HT1080 (cell line): ENCODE results near the gene IBA57. TPM values are rescaled to one million over a fixed set of nuclear protein-coding genes. Genes with fewer than 3 reads are reported as not detected.
"Not testable (repeated sequence)": the region's sequence is repeated elsewhere in the genome, so short reads cannot be mapped to it uniquely, and the experiment has no call there.

Source experiments
- DNase-seq: peaks from one replicate; pipeline ENCODE4 v3.0.0-alpha.2; 2015; ENCODE audit warnings: low read depth
- total RNA-seq: library from RNA; depleted of rRNA; stranded (reverse); fragments of >200 nt; shearing (Covaris generic); gene quantifications from 2 replicates; pipeline ENCODE4 v1.2.3, GENCODE V29; 2014

Gene IBA57
- total RNA-seq, 1 experiment from 2014 or later, result 6.1 TPM

DNA sequence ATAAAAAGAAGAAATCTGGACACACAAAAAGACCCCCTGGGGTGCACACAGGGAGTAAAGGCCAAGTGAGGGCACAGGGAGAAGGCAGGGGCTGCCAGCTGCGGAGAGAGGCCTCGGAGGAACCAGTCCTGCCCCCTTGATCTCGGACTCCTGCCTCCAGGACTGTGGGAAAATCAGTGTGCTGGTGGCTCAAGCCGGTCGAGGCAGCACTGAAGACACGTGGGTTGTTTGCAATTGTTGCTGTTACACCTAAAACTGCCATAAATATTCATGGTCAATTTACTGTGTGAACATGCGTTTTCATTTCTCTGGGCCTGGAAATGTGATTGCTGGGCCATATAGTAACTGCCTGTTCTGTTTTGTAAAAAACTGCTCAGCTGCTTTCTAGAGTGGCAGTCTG, 18.5 kb downstream of the IBA57 start:
- no peak for DNase-seq

DNA sequence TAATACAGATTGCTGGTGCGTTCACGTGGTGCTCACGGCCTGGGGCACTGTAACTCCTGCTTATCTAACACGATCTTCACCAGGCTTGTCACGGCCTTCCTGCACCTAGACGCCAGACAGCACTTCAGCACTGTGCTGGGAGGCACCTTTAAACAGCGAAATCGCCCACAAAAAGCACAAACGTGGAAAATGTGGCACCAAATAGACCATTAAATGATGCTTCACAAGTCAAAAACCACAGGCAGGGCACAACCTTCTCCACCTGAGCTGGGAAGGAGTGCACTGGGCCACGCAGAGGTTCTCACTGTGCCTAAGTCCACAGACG, 20.0 kb downstream of the IBA57 start:
- no peak for DNase-seq

DNA sequence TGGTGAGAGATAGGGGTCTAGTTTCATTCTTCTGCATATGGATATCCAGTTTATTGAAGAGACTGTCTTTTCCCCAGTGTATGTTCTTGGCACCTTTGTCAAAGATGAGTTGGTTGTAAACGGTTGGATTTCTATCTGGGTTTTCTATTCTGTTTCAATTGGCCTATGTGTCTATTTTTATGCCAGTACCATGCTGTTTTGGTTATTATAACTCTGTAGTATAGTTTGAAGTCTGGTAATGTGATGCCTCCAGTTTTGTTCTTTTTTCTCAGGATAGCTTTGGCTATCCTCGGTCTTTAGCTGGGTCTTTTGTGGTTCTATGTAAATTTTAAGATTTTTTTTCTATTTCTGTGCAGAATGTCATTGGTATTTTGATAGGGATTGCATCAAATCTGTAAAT, 22.6 kb downstream of the IBA57 start:
- DNase-seq, result not testable (repeated sequence)

DNA sequence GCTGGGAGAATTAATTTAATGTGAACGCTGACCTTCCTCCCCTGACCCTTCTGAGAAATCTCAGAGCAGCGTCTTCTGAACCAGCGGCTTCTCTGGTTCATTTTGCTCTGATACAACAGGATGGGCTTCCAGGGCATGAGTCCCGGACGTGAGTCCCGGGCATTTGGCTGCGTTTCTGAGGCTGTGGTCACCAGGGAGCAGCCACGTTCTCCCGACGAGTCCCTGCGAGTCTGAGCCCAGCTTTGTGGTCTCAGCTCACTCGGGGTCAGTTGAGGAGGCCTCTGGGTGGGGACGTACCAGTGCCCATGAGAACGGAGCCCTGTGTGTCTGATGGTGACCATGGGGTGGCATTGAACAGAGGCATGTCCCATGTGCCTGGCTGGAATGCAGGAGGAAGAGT, 24.6 kb downstream of the IBA57 start:
- DNase-seq, result no peak

DNA sequence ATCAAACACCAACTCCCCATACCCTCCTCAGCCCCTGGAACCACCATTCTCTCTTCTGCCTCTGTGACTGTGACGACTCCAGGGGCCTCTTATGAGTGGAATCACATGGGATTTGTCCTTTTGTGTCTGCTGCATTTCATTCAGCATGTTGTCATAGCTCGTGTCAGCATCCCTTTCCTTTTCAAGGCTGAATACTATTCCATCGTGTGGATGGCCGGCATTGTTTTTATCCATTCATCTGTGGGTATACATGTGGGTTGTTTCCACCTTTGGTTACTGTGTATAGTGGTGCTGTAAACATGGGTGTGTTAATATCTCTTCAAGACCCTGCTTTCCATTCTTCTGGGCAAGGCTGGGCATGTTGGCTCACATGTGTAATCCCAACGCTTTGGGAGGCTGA, 25.2 kb downstream of the IBA57 start:
- no peak for DNase-seq

DNA sequence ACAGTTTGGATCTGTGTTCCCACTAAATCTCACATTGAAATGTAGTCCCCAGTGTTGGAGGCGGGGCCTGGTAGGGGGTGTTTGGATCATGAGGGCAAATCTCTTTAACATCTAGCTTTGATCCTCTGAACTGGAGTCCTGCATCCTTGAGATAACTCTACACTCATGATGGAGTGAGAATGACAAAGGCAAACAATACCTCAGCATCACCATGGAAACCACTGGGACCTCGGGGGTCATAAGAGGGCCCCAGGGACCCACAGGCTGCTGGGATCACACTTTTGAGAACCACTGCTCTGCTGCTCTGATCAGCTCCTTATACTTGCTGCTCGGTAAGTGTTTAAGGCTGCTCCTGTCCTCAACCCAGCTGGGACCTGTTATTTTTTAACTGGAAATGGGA, 28.8 kb downstream of the IBA57 start:
- DNase-seq, result no peak

DNA sequence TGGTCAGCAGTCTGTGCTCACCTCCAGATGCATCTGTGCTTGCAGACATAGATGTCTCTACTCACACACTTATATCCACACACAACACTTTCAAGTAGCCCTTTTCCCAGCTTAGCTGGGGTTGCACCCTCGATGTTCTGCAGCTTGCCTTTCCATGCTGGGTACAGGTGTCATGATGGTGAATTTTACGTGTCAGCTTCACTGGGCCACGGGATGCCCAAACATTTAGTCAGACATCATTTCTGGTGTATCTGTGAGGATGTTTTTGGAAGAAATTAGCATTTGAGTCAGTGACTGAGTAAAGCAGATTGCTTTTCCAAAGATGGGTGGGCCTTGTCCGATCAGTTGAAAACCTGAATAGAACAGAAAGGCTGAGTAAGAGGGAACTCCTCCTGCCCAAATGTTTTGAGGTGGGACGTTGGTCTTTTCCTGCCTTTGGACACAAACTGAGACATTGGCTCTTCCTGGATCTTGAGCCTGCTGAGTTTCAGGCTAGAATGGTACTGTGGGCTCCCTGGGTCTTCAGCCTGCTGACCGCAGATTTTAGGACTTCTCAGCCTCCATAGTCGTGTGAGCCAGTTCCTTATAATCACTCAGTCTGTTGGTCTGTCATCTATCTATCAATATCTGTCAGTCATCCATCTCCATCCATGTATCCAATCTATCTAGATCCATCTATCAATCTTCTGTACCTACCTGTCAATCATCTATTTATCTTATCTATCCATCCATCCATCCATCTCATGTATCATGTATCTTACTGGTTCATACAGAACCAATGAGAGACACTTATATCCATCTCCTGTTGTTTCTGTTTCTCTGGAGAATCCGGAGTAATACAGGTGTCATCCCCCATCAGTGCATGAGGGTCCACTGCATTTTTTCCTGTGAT, 29.6 kb downstream of the IBA57 start:
- no peak for DNase-seq

DNA sequence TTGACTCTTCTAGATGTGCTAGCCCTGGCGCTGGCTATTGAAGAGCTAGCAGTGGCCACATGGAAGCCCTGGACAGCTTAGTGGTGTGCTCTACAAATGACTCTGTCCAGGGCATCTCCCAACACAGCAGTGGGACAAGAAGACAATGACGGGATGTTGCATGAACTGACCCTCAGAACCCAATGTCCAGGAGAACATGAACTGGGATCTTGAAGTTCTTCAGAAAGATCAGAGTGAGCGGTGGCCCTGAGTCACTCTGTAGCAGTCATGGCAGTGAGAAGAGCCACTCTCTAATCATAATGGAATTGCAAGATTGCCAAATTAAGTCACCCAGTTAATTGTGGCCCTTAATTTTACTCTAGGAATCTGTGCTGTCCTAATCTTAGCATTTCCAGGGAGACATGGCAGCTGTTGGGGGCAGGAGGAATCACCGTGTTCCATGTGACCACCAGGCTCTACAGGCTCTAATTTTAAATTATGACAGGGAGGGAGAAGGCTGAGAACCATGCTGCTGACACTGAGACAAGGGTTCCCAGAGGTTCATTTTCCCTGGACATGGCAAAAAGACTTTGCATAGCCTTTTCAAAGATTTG, 32.0 kb downstream of the IBA57 start:
- no peak for DNase-seq

DNA sequence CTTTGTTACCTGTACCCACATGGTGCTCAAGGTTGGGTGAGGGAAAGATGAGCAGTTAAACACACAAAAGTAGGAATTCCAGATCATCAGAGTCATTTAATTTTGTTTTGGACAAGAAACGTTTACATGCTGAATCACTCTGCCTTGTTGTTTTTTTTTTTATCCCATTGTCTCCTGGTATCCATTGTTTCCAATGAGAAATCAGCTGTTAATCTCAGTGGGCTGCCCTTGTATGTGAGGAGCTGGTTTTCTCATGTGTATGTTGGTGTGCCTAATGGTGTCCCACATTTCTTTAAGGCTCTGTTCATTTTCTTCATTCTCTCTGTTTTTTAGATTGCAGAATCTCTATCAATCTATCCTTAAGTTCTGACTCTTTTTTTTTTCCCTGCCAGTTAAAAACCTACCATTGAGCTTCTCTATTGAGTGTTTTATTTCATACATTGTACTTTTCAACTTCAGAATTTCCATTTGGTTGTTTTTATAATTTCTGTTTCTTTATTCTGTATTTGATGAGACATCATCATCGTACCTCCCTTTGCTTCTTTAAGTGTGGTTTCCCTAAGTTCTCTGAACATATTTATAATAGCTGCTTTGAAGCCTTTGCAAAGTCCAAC, 33.5 kb downstream of the IBA57 start:
- peak; percentile 23 for DNase-seq

DNA sequence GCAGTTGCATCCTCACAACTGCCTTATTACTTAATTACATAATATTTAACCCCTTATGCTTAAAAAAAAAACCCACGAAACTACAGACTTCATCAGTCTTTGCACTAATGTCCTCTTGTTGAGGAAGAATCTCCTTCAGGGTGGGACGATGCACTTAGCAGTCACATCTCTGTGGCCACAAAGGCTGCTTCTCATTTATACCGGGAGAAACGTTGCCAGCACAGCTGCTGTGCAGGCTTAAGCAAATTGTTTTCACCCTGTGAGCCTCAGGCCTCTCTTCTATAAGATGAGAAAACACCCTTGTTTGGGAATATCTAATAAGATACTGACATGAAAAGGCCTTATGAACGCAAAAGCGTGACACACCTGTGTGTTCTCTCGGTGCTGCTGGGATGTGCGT, 39.4 kb downstream of the IBA57 start:
- DNase-seq, result no peak

DNA sequence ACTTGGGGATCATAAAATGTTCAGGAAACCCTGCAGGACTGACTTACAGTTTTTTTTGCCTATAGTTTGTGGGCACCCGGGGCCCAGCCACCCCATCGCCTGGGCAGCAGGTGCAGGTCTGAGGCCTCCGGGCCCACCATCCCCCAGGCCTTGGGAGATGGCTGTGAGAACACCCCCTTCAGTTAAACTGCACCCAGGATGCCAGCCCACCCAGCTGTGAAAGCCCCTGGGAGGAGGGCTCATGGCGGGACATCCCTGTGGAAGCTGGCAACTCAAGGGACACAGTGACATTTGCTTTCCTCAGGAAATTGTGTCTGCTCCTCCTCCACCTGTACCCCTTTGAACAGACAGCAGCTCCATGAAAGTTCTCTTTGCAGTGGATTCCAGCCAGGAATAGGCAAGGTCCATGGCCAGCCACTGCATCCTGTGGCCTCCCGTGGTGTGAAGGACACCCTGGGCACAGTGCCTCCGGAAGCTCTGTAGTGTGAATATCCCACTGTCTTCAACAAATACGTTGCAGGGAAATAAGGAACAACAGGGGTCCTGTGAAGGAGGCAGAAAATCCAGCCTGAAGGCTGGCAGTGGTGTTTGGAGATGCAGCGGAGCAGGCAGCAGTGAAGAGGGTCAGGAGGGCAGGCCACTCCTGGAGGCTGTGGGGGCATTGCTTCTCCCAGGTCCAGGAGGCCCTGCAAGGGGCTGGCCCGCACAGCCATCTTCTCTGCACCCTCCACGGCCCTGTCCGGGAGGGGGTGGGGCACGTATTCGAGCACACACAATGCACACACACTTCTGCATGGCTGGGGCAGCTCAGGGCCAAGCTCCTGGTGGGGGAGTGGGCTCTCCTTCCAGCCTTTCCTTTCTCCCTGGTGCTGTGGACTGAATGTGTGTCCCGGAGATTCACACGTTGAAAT, 40.2 kb downstream of the IBA57 start:
- DNase-seq, result no peak

DNA sequence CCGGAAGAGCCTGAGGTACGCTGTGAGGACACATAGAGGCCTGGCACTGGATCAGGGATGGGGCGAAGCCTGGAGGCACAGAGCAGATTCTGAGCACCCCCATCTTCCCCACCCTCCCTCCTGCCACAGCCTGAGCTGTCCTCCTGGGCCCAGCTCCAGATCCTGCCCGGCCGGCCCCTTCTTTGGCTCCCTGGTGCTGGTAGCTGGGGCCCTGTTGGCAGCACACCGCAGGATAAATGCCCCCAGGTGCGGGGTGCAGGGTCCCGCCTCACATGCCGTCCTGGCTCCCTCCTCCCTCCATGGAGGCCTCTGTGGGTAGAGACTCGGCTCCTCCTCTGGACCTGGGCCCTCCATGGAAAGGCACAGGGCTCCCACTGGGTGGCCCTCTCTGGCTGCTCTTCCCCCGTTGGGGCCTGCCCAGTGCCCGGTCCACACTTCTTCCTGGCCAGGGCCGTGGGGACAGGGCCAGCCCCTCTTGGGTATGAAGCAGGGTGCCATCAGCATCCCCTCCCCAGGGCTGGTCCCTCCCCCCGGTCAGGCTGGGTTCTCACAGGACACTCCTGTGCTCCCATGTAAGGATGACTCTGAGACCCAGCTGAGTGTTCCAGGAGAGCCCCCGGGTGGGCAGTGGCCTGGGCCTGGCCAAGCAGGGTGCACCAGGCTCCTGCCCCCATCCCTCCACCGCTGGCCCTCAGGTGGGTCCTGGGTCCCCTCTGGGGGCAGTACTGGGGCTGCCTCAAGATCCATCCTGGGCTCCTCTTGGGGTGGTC, 41.2 kb downstream of the IBA57 start:
- no peak for DNase-seq

DNA sequence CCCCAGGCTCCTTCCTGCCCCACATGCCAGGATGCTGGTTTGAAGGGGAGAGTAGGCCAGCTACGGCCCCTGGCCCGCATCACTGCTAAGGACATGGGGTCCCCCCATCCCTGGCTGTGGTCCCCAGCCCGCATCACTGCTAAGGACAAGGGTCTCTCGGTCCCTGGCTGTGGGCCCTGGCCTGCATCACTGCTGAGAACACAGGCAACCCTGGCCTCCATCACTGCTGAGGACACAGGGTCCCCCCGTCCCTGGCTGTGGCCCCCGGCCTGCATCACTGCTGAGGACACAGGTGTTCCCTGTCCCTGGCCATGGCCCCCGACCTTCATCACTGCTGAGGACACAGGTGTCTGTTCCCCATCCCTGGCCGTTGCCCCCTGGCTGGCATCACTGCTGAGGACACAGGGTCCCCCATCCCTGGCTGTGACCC, 41.8 kb downstream of the IBA57 start:
- DNase-seq, result no peak

DNA sequence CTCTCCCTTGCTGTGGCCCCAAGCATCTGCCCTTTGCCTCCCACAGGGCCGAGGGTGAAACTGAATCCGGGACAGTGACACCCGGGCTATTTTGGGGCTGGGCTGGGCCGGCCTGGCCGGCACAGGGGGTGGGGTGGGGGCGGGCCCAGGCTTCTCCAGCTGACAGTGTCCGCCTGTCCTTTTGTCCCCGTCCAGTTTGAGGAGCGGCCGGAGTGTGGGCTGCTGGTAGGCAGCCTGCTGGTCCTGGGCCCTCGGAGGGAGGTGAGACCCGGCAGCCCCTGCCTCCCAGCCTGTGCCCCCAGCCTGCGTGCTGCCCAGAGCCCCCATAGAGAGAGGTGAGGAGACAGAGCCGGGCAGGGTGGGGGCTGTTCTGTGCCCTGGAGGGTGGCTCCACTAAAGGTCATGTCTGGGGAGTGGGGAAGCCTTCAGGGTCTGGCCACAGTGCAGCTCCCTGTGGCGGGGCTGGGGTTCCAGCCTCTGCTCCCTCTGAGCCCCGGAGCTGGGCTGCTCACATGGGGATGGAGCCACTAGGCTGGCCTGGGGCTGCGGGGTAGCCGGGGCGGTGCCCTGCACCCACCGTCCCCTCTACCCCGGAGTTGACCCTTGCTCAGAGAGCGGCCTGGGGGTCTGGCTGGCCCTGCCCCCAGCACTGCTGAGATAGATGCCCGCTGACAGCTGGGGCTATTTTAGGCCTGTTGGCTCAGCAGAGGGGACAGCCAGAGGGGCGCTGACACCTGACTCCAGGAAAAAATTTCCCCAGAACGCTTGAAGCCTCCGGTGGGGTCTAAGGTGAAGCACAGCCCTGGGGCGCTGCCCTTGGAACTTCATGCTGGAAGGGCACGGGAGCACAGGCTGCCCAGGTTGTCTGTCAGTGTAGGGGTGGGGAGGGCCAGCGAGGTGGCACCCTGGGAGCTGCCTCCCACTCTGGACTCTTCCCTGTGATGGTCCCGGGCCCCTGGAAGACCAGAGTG, 42.5 kb downstream of the IBA57 start, which contains the start of gene OBSCN:
Gene OBSCN, plus strand, starts transcription at position 194 of the 971 bp plus-strand sequence. CDS start 3,740 bp downstream, outside the sequence.
- no peak for DNase-seq

DNA sequence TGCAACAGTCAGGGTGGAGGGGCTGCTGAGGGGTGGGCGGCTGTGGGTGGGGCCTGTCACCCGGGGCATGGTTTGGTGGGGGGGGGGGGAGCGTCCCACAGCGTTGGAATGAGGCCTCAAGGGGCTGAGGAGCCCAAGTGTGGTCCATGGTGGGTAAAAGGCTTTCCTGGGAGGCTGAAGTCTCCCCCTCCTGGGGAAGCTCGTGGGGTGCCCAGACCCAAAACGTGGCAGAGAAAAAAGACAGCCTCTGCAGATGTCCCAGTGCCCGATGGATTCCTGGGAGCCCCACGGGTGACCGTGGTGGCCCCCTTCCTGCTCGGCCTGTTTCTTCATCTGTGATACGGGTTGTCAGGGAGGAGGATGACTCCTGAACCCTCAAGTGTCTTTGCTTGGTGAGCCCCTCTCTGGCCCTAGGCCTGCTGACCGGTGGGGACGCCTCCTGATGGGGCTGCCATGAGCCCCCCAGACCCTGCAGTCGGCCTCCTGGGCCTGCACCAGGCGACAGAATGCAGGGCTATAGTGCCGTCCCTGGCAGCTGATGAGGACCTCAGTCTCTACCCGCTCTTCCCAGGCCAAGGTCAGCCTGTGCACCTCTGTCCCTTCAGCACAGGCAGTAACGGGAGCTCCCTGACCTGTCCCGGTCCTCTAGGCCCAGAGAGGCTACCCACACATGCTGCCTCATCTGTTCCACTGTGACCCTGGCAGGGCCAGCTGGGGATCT, 43.4 kb downstream of the IBA57 start:
- no peak for DNase-seq

DNA sequence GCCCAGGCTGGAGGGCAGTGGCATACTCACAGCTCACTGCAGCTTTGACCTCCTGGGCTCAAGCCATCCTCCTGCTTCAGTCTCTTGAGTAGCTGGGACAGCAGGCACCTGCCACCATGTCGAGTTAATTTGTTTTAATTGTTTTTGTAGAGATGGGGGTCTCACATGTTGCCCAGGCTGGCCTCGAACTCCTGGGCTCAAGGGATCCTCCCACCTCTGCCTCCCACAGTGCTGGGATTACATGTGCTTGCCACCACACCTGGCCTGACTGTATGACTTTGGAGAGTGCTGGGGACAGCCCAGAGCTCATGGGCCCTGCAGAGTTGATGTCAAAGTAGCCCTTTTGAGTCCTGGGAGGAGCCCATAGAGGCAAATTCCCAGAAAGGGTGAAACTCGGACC, 44.1 kb downstream of the IBA57 start:
- DNase-seq, result no peak

DNA sequence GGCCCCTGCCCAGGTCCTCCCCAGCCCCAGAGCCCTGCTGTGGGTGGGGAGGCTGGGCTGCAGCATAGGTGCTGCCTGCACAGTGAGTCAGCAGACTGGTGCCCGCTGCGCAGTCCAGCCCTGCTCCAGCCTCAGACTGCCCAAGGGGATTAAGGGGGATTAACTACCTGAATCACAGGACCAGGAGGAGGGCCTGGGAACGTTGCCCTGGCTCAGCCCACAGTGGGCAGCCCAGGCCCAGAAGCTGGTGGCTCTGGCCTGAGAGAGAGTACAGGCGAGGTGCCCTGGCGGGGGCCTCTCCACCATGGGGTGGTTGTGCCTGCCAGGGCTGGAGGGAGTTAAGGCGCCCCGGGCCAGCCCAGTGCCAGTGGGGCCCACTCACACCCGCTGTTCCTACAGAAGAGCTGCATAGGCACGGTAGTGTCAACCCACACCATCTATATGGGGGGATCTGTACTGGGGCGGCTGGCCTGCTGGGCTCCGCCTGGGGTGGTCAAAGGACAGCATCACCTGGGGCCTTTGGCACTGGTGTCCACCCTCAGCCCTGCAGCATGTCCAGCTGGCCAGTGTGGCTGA, 44.6 kb downstream of the IBA57 start:
- DNase-seq, result peak; percentile 69
